NCI-H2081 (cell line): ENCODE measurements around the gene KAZN.

ENCODE experiments used
- DNase-seq, 2 experiments: peaks; one replicate each; lab custom pipeline; 2025; lab: John Stamatoyannopoulos, UW

KAZN gene

DNA sequence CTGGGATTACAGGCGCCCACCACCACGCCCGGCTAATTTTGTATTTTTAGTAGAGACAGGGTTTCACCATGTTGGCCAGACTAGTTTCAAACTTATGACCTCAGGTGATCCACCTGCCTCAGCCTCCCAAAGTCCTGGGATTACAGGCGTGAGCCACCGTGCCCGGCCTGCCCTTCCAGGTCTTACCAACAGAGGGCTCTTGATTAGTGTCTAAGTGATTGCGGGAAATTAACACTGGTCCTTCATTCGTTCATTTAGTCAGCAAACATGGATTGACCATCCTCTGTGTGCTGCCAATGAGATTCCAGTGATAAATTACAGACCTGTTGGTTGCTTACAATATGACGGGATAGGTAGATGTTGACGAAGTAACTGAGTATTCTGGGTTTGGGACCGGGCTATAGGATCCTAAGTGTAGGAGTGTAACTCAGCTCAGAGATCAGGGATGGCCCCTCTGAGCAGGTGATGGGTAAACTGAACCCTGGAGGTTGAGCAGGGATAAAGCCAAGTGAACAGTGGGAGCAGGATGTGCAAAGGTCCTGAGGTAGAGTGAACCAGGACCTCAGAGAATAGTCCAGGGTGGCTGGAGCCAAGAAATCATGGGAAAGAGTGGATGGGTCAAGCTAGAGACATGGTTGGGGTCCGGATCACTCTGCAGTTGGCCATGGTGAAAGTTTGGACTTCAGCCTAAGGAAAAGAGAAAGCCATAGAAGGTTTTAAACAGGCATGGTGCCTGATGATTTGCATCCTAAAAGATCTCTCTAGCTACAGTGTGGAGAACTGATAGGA lies 171.2 kb downstream of the KAZN start:
- DNase-seq = no peak

DNA sequence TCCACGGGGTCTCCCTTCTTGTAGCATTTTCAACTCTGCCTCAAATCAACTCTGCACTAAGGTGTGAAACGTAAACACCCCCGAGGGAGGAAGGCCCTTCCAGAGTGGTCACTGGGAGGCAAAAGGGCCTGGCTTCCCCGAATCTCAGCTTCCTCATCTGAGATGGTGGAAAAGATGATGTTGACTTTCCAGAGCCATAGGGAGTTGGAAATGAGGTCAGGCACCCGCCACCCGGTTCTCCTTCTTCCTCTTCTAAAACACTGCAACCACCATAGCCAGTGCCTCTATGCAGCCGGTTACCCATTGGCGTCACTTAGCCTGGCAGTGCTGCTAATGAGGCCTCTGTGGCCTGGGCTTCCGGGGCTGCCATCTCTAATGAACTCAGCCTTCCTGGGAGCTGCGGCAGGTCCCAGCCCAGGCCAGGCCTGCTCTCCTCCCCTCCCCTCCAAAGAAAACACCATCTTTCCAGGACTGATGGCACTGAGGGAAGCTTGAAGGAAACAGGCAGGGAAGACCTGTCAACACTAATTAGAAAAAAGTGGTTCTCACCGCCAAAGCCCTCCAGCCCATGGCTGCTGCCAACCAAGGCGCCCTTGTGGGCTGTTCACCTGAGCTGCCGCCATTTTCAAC lies 175.0 kb downstream of the KAZN start:
- no peak for DNase-seq

- DNase-seq = no peak
These were observed 175.7 kb downstream of the KAZN start for GRCh38 chr1:14774225-14774624.

DNA sequence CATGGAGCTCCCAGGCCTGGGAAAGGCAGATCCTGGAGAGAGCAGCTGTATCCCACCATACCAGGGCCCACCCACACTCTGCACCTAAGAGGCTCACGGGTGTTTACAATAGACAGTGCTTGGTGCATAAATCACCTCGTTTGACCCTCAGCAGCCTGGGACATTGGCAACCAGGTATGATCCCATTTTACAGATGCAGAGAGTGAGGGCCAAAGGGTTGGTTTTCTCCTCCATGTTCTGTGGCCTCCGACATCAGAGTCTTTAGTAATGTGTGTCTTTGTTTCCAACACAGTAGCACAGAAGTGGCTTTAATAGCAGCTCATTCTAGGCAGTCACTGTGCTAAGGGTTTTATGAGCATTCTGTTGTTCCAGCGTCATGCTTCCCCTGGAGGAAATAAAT lies 176.5 kb downstream of the KAZN start:
- DNase-seq = no peak

- no peak for DNase-seq
These were observed 176.9 kb downstream of the KAZN start for GRCh38 chr1:14775434-14775833.

DNA sequence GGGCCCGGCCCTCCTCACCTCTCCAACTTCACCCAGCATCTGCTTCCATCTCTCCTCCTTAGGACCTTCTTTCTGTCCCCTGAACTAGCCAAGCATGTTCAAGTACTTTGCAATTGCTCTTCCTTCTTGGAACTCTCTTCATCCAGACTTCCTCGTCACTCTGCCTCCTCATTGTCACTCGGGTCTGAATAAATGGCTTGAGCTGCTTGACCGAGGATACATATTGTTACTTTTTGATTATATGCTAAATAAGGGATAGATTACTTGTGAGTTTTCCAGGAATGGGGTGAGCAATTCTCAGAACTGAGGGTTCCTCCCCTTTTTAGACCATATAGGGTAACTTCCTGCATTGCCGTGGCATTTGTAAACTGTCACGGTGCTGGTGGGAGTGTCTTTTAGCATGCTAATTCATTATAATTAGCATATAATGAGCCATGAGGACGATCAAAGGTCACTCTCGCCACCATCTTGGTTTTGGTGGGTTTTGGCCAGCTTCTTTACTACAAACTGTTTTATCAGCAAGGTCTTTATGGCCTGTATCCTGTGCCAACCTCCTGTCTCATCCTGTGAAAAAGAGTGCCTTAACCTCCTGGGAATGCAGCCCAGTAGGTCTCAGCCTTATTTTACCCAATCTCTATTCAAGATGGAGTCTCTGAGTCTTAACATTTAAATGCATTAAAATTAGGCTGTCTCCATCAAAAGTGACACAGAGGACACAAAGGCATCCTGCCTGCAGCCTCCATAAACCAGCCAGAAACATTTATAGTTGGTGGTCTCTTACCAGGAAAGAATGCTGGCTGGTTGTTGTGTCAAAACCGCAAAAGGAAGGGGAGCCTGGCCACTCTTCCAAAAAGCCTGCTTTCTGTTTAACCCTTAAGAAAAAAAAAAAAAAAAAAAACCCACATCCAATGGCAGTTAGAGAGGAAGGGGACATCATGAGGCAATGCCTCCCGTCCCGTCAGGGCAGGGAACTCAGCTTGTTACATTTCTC lies 179.3 kb downstream of the KAZN start:
- no peak for DNase-seq

GRCh38 chr1:14778541-14778897 lies 180.0 kb downstream of the KAZN start:
- DNase-seq = no peak

DNA sequence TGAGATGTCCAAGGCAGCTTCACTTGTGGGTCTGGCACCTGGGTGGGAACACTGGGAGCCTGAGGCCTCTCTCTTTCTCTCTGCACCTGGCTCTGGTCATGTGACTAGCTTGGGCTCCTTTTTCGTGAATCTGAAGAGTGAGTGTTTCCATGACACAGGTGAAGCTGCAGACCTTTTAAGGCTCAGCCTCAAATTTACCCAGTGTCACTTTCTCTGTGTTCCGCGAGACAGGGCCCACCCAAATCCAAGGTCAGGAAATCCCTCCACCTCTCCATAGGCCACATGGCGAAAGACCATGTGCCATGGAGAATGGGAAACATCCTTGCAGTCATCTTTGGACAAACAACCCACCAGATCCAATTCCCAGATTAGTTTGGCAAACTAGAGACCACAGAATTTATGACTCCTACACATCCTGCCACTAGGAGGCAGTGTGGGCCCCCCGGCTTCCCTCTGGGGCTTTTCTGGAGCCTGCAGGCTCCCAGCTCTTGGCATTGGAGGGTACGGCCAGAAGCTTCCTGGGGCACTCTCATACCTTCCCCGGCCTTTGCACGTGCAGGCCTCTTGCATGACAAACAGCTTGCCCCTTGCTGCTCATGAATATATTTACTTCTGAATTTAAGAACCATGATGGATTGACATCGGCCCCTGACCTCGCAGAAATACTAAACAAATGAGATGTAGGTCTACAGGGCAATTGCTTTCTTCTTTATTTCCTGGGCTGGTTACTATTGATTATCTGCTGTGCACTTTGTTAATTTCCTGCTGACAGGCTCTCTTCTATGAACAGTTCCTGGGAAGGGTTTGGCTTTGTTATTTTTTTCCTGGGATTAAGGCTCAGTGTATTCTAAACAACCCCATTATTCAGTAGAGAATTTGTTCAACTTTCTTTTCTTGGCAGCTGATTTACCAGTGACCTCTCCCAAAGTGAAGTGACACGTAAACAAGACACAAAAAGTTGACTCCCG lies 180.7 kb downstream of the KAZN start:
- no peak for DNase-seq

GRCh38 chr1:14780271-14780670 lies 181.8 kb downstream of the KAZN start:
- no peak for DNase-seq

- DNase-seq = no peak
These were observed 183.3 kb downstream of the KAZN start for GRCh38 chr1:14781811-14782210.

DNA sequence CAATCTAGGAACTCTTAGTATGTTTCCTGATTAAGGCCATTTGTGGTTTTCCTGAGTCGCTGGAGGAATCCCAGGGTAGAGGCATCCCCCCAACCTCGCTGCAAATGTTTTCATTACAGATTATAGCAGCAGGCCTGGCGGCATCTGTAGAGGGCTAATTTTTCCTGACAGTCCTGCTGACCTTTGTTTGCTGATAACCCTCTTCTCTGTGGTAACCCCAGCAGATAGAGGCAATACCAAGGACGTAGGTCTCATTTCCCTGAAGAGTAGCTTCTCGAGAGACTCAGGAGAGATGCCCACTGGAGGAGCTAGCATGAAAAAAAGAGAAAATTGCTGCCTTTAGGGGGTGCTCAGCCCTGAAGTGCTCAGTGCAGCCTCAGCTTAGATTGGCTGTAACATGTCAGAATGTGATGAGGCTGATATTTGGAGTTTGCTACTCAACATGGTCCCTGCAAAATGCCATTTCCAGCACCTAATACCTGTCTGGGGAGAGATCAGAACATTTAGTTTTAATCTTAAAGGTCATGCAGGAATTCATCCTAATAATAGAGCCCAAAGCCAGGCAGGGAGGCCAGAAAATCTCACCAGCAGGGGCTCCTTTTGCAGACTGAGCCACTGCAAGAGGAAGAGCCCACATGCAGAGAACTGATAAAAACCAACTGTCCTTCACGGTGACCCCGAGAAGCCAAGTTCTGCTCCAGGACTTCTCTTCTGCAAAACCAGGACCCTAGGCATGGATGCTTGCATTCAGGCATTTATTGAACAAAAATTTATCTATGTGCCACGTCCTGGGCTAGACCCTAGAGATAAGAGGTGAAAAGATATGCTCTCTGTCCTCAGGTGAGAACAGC lies 184.5 kb downstream of the KAZN start:
- no peak for DNase-seq

GRCh38 chr1:14783592-14783886 lies 185.1 kb downstream of the KAZN start:
- DNase-seq = no peak

GRCh38 chr1:14784790-14785773 lies 186.6 kb downstream of the KAZN start:
- DNase-seq = no peak

DNA sequence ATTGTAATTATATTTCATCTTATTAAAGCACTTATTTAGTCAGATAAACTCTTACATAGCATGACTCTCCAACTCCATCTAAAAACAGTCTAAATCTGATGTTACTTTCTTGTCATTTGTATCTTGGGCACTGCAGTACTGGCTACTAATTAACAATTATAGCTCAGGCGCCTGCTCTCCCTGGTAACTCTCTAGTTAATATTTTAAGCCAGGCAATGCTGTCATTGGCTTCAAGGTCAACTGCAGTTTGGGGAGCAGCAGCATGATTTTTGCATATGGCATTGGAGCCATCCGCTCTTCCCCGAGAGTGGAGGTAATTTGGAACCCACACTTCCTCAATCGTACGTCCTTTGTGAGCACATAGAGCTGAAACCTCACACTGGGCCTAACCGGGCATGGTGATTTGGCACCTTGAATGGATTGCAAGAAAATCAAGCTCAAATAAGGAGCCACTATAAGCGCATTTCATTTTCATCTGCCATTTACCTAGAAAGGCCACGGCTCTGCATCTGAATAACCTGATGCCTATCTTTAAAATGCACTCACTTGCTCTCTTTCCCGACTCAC lies 187.7 kb downstream of the KAZN start:
- no peak for DNase-seq

DNA sequence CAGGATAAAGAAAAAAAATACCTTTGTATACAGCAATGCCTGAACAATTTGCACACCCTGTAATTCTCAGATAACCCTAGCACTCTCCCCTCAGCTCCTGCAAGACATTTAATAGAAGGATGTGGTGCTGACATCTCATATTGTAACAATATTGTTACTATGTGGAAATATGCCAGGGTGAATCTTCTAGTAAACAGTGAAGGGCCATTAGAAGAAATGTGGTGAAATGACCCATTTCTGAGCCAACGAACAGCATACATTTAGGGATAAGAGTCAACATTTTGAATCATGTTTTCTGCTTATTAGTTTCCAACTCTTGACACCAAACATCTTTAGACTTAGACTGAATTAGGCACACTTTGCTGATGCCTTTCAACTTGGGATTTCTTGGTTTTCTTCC lies 188.2 kb downstream of the KAZN start:
- no peak for DNase-seq

GRCh38 chr1:14787604-14788003 lies 189.1 kb downstream of the KAZN start:
- no peak for DNase-seq

GRCh38 chr1:14788080-14788479 lies 189.6 kb downstream of the KAZN start:
- DNase-seq = no peak

DNA sequence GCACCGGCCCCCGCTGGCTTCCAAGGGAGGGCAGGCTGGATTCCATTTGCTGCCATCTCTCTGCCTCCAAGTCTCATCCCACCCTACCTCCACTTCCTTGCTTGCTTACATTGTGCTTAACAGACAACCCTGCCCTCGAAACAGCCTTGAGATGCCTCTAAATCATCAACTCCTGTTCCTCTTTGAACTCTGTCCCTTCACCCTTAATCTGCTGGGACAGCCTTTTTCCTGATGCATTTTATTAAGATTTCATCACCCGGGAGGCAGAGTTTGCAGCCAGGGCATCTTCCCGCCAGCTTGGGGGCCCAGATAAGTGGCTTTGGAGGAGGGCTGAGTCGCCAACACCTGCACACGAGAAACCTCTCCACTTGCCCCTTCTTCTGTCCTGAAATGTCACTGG lies 192.5 kb downstream of the KAZN start:
- no peak for DNase-seq

DNA sequence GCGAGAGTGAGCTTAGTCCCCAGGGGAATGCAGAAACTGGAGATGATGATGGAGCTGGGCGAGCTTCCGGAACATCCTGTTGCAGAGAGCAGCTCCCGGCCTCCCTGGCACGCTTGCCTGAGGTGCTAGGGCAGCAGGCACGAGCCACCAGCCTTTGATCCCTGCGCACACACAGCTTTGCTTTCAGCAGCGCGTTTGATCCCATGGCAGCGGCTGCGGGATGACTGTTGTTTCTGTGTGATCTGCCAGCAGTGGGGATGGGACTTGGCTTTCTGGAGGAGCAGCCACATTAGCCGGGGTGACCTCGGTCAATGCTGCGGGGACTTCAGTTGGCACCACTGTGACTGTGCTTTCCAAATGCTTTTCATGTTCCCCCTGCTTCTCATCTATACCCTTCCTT lies 193.2 kb downstream of the KAZN start:
- DNase-seq = no peak
